Thyroid gland (tissue), 4 donors: ENCODE results near the gene BAD.

ENCODE experiments used
- POLR2A ChIP-seq, 2 donors: fragments of 450-650 bp; IDR thresholded peaks; one replicate each; pipeline ENCODE4 v1.6.1; 2017; ENCODE audit warnings: antibody characterized with exemption in 2 of 2, mild to moderate bottlenecking in 2 of 2, moderate library complexity in 1 of 2
- TF ChIP-seq, protein P1 (sequence below), 6 experiments: fragments of 200-600 bp in 3 of 6; fragments of 450-650 bp in 3 of 6; sonication (generic) in 3 of 6; IDR thresholded peaks; one replicate each; pipeline ENCODE4 v1.5.1; 2016 to 2019; ENCODE audit warnings: antibody characterized with exemption in 6 of 6, mild to moderate bottlenecking in 2 of 6, inconsistent platforms in 1 of 6, moderate library complexity in 1 of 6

DNA sequence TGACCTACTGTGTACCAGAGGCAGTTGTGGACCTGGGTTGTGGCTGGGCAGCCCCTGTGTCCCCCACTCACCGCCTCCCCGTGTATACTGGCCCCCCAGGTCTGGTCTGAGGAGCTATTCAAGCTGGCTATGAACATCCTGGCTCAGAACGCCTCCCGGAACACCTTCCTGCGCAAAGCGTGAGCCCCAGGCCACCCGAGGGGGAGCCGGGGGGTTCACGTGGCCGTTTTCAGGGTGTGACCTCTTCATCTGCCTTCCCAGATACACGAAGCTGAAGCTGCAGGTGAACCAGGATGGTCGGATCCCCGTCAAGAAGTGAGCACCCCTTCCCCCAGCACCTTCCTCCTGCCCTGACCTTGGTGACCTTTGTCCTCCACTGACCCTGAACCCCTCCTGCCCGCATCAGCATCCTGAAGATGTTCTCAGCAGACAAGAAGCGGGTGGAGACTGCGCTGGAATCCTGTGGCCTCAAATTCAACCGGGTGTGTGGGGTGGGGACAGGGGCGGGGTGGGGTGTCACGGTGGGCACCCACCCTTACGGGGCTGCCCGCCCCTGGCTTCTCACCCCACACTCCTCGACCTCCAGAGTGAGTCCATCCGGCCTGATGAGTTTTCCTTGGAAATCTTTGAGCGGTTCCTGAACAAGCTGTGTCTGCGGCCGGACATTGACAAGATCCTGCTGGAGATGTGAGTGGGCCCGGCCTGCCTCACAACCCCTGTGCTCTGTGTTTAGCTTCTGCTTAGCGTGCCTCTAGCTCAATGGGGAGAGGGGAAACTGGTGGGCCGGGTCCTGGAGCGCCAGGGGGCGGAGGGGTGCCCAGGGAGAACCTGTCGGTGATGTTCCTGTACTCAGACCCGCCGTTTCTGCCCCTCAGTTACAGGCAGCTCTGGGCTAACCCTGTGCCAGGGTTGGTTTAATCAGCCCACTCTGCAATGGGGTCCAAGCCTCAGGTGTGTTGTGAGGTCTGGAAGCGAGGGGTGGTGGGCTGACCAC, 29.0 kb downstream of the BAD start:
- TF ChIP-seq, protein P1, sequence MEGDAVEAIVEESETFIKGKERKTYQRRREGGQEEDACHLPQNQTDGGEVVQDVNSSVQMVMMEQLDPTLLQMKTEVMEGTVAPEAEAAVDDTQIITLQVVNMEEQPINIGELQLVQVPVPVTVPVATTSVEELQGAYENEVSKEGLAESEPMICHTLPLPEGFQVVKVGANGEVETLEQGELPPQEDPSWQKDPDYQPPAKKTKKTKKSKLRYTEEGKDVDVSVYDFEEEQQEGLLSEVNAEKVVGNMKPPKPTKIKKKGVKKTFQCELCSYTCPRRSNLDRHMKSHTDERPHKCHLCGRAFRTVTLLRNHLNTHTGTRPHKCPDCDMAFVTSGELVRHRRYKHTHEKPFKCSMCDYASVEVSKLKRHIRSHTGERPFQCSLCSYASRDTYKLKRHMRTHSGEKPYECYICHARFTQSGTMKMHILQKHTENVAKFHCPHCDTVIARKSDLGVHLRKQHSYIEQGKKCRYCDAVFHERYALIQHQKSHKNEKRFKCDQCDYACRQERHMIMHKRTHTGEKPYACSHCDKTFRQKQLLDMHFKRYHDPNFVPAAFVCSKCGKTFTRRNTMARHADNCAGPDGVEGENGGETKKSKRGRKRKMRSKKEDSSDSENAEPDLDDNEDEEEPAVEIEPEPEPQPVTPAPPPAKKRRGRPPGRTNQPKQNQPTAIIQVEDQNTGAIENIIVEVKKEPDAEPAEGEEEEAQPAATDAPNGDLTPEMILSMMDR (IDR thresholded peaks at IDR 0.05), result no peak
- no peak for TF ChIP-seq POLR2A (IDR thresholded peaks at IDR 0.05)
